Thyroid gland (tissue), 4 donors: ENCODE results near the gene KIF18B.

Source experiments
- POLR2A ChIP-seq, 2 donors: fragments of 450-650 bp; IDR thresholded peaks; one replicate each; pipeline ENCODE4 v1.6.1; 2017; ENCODE audit warnings: antibody characterized with exemption in 2 of 2, mild to moderate bottlenecking in 2 of 2, moderate library complexity in 1 of 2
- TF ChIP-seq, protein P1 (sequence below), 6 experiments: fragments of 200-600 bp in 3 of 6; fragments of 450-650 bp in 3 of 6; sonication (generic) in 3 of 6; IDR thresholded peaks; one replicate each; pipeline ENCODE4 v1.5.1; 2016 to 2019; ENCODE audit warnings: antibody characterized with exemption in 6 of 6, mild to moderate bottlenecking in 2 of 6, inconsistent platforms in 1 of 6, moderate library complexity in 1 of 6

DNA sequence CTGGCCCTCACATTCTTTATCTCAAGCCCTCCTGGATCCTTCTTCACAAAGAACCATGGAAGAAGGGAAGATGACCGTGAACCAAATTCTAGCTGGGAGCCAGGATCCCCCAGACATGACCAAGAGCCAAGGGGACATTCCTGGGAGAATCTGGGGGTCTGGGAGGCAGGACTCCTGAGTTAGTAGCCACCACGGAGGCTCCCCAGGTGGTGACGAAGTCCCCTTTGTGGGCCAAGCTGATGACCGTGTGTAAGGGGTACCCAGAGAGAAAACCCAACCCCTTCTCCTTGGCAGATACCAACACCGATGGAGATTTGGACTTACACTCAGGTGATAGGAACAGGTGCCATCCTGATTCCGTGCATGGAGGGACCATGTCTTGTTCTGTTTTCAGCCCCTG lies 25.4 kb downstream of the KIF18B start:
- TF ChIP-seq, protein P1, sequence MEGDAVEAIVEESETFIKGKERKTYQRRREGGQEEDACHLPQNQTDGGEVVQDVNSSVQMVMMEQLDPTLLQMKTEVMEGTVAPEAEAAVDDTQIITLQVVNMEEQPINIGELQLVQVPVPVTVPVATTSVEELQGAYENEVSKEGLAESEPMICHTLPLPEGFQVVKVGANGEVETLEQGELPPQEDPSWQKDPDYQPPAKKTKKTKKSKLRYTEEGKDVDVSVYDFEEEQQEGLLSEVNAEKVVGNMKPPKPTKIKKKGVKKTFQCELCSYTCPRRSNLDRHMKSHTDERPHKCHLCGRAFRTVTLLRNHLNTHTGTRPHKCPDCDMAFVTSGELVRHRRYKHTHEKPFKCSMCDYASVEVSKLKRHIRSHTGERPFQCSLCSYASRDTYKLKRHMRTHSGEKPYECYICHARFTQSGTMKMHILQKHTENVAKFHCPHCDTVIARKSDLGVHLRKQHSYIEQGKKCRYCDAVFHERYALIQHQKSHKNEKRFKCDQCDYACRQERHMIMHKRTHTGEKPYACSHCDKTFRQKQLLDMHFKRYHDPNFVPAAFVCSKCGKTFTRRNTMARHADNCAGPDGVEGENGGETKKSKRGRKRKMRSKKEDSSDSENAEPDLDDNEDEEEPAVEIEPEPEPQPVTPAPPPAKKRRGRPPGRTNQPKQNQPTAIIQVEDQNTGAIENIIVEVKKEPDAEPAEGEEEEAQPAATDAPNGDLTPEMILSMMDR (IDR thresholded peaks at IDR 0.05) = no peak
- TF ChIP-seq POLR2A (IDR thresholded peaks at IDR 0.05) = no peak
